Measurements from ENCODE around the gene ZNF283.

GRCh38 chr19:43784241-43784980 lies 42.7 kb upstream of the ZNF283 start:
- TF ChIP-seq CTCF (IDR thresholded peaks at IDR 0.05), result no peak
- TF ChIP-seq EZH2 (IDR thresholded peaks at IDR 0.05; ENCODE audit: borderline replicate concordance, insufficient read depth, low read depth, low read length, poor library complexity, severe bottlenecking), result no peak
